Activated T-helper 9 cell treated with anti-CD3 and anti-CD28 coated beads, Interleukin-2, amount 50 U/mL, for 16 hours (primary cell): ENCODE data around the gene LAT.

Source experiments
- DNase-seq: peaks from one replicate; pipeline ENCODE4 v3.0.0-alpha.2; 2020; ENCODE audit warnings: low read depth

Gene LAT

GRCh38 chr16:29007730-29008593 lies 23.1 kb downstream of the LAT start:
- peak; percentile 60 for DNase-seq

GRCh38 chr16:29009050-29009837 lies 24.4 kb downstream of the LAT start:
- DNase-seq = no peak

GRCh38 chr16:29009838-29010166 lies 24.9 kb downstream of the LAT start:
- DNase-seq = no peak

- DNase-seq = no peak
These were observed 26.3 kb downstream of the LAT start for GRCh38 chr16:29011112-29011511.

- no peak for DNase-seq
These were observed 27.0 kb downstream of the LAT start for GRCh38 chr16:29011851-29012250.

GRCh38 chr16:29012913-29013553 lies 28.2 kb downstream of the LAT start:
- no peak for DNase-seq

GRCh38 chr16:29014561-29015069 lies 29.8 kb downstream of the LAT start:
- no peak for DNase-seq

- DNase-seq = no peak
These were observed 37.3 kb downstream of the LAT start for GRCh38 chr16:29022196-29022595.

GRCh38 chr16:29023279-29024277 lies 38.7 kb downstream of the LAT start:
- DNase-seq = no peak

- no peak for DNase-seq
These were observed 39.4 kb downstream of the LAT start for GRCh38 chr16:29024278-29024677.

GRCh38 chr16:29025218-29025617 lies 40.4 kb downstream of the LAT start:
- DNase-seq = no peak

GRCh38 chr16:29025735-29026134 lies 40.9 kb downstream of the LAT start:
- no peak for DNase-seq

GRCh38 chr16:29028457-29029167 lies 43.8 kb downstream of the LAT start:
- no peak for DNase-seq

- peak; percentile 81 for DNase-seq
These were observed 44.5 kb downstream of the LAT start for GRCh38 chr16:29029168-29029994.

- no peak for DNase-seq
These were observed 45.4 kb downstream of the LAT start for GRCh38 chr16:29030086-29030840.
